Endothelial cell of umbilical vein (primary cell): Measurements from ENCODE around the gene FZR1. TPM values are rescaled to one million over a fixed set of nuclear protein-coding genes. Genes with fewer than 3 reads are reported as not detected.

ENCODE experiments used
- BruUV-seq: library from RNA; stranded (reverse); fragments of 400-500 nt; replicated peaks from 2 replicates; lab custom pipeline; 2021; lab: Mats Ljungman, UMichigan
- CTCF ChIA-PET: fragments of 300-600, 350-600 bp; sonication (Branson Sonifier 250); formaldehyde crosslinking; loops from one replicate; lab custom pipeline; 2021; ENCODE audit warnings: antibody characterized with exemption, inconsistent platforms; lab: Charles Lee
- POLR2A ChIA-PET: fragments of 300-600, 350-600 bp; sonication (Branson Sonifier 250); formaldehyde crosslinking; loops from one replicate; lab custom pipeline; 2021; ENCODE audit warnings: antibody characterized with exemption, inconsistent platforms; lab: Charles Lee
- DNase-seq: peaks from one replicate; pipeline ENCODE4 v3.0.0-alpha.2; 2011; ENCODE audit warnings: low read depth, low spot score
- FAIRE-seq: peaks from 2 replicates; lab custom pipeline; 2011; peaks lifted over from hg19 to GRCh38; lab: Jason Lieb, UNC
- H2AFZ ChIP-seq: 2 replicates; pipeline ENCODE4 v1.6.0; 2012; ENCODE audit warnings: low read depth, low read length, control low read depth, inconsistent platforms
- H3K27ac ChIP-seq: 2 replicates; pipeline ENCODE4 v1.5.1; 2011; ENCODE audit warnings: low read depth, mild to moderate bottlenecking, control low read depth, low read length, moderate library complexity; ENCODE audit not compliant: insufficient read depth
- H3K27me3 ChIP-seq, 2 experiments: 2 replicates each; pipeline versions ENCODE4 v1.6.0 to v1.6.1; 2011; ENCODE audit warnings: low read length in 2 of 2, mixed read lengths in 1 of 2; ENCODE audit not compliant: control insufficient read depth in 2 of 2, insufficient read depth in 2 of 2
- H3K36me3 ChIP-seq, 2 experiments: 2 replicates in 1 of 2; 3 replicates in 1 of 2; pipeline ENCODE4 v1.5.1; 2011; ENCODE audit warnings: low read length in 2 of 2, mild to moderate bottlenecking in 1 of 2, moderate library complexity in 1 of 2; ENCODE audit not compliant: control insufficient read depth in 2 of 2, insufficient read depth in 2 of 2; ENCODE audit errors: extremely low read depth in 1 of 2
- H3K4me1 ChIP-seq: 3 replicates; pipeline ENCODE4 v1.5.1; 2011; ENCODE audit warnings: mild to moderate bottlenecking, low read length; ENCODE audit not compliant: control insufficient read depth, insufficient read depth; ENCODE audit errors: extremely low read depth
- H3K4me2 ChIP-seq: 2 replicates; pipeline ENCODE4 v1.6.1; 2011; ENCODE audit warnings: low read length, control low read depth, mixed read lengths; ENCODE audit not compliant: insufficient read depth
- H3K4me3 ChIP-seq, 3 experiments: fragments of 200-600 bp in 1 of 3; sonication (generic), shearing (Covaris generic) in 1 of 3; replicated peaks in 1 of 3; 2 replicates each; pipeline ENCODE4 v1.5.1; 2011 to 2016; ENCODE audit warnings: control low read depth in 3 of 3, low read length in 3 of 3, mild to moderate bottlenecking in 2 of 3, inconsistent platforms in 1 of 3, low read depth in 1 of 3, moderate library complexity in 1 of 3; ENCODE audit not compliant: insufficient read depth in 1 of 3
- H3K79me2 ChIP-seq: 2 replicates; pipeline ENCODE4 v1.6.0; 2012; ENCODE audit warnings: low read length, inconsistent platforms; ENCODE audit not compliant: control insufficient read depth, insufficient read depth
- H3K9ac ChIP-seq: replicated peaks from 2 replicates; pipeline ENCODE3; 2011; ENCODE audit warnings: low read length, control low read depth; ENCODE audit not compliant: insufficient read depth; ENCODE audit errors: extremely low read depth
- H3K9me1 ChIP-seq: replicated peaks from 3 replicates; pipeline ENCODE4 v1.6.0; 2011; ENCODE audit warnings: mild to moderate bottlenecking, low read length; ENCODE audit not compliant: control insufficient read depth, insufficient read depth; ENCODE audit errors: extremely low read depth
- H3K9me3 ChIP-seq: replicated peaks from 2 replicates; pipeline ENCODE4 v1.5.1; 2012; ENCODE audit warnings: low read length, inconsistent platforms; ENCODE audit not compliant: control insufficient read depth, insufficient read depth
- H4K20me1 ChIP-seq: replicated peaks from 2 replicates; pipeline ENCODE3; 2011; ENCODE audit warnings: mild to moderate bottlenecking, low read length; ENCODE audit not compliant: control insufficient read depth, insufficient read depth; ENCODE audit errors: extremely low read depth
- CTCF ChIP-seq, 2 donors: IDR thresholded peaks; 1 replicate in 1 of 2; 2 replicates in 1 of 2; pipeline ENCODE4 v1.5.1; 2011; ENCODE audit warnings: low read length in 2 of 2, mild to moderate bottlenecking in 2 of 2, moderate library complexity in 2 of 2, control low read depth in 1 of 2, inconsistent platforms in 1 of 2, low read depth in 1 of 2; ENCODE audit not compliant: insufficient read depth in 1 of 2; ENCODE audit errors: extremely low read depth in 1 of 2
- EZH2 ChIP-seq: IDR thresholded peaks from 2 replicates; pipeline ENCODE4 v1.6.1; 2012; ENCODE audit warnings: borderline replicate concordance, low read depth, mild to moderate bottlenecking, moderate library complexity, low read length, inconsistent platforms; ENCODE audit not compliant: severe bottlenecking
- FOS ChIP-seq: IDR thresholded peaks from 2 replicates; pipeline ENCODE4 v1.6.1; 2011; ENCODE audit warnings: mild to moderate bottlenecking, low read length, moderate library complexity, borderline replicate concordance; ENCODE audit not compliant: insufficient read depth
- GATA2 ChIP-seq: IDR thresholded peaks from 2 replicates; pipeline ENCODE4 v1.7.0; 2011; ENCODE audit warnings: low read depth, mild to moderate bottlenecking, moderate library complexity, mixed read lengths, low read length; ENCODE audit not compliant: insufficient read length, insufficient read depth
- JUN ChIP-seq: IDR thresholded peaks from 2 replicates; pipeline ENCODE4 v1.6.1; 2011; ENCODE audit warnings: borderline replicate concordance, low read depth; ENCODE audit not compliant: insufficient read length, insufficient read depth
- MAX ChIP-seq: IDR thresholded peaks from 2 replicates; pipeline ENCODE4 v1.6.1; 2011; ENCODE audit not compliant: insufficient read depth, insufficient read length
- MYC ChIP-seq: IDR thresholded peaks from one replicate; pipeline ENCODE4 v1.6.1; 2011; ENCODE audit warnings: mild to moderate bottlenecking, low read depth, low read length
- POLR2A ChIP-seq: IDR thresholded peaks from 2 replicates; pipeline ENCODE4 v1.6.1; 2012; ENCODE audit warnings: low read depth, mild to moderate bottlenecking, control low read depth, low read length
- POLR2AphosphoS5 ChIP-seq: IDR thresholded peaks from 2 replicates; pipeline ENCODE4 v1.6.1; 2012; ENCODE audit warnings: low read depth, mild to moderate bottlenecking, control low read depth, low read length, moderate library complexity; ENCODE audit not compliant: insufficient read depth
- dilution Hi-C: fragments of 300-500 bp; cut with MboI; formaldehyde crosslinking; loops from one replicate; pipeline ENCODE4 v1.15.0; 2019; ENCODE audit warnings: low sequenced_read_pairs; ENCODE audit not compliant: extremely low pct_ligation_motif_present
- intact Hi-C: fragments of 100-400 bp; cut with micrococcal nuclease; formaldehyde crosslinking; loops from one replicate; pipeline ENCODE4 v1.10.0; 2022
- polyA plus RNA-seq, 4 experiments: library from polyadenylated mRNA; depleted of rRNA in 3 of 4; stranded (reverse) in 3 of 4; unstranded in 1 of 4; fragments of >200 nt; gene quantifications; 2 replicates each; pipeline versions ENCODE4 v1.2.1 to v1.2.3, GENCODE V29; 2011 to 2012; ENCODE audit warnings: missing spikeins in 1 of 4
- total RNA-seq: library from RNA; stranded (reverse); gene quantifications from 2 replicates; pipeline ENCODE4 v1.2.3, GENCODE V29; 2021

The FZR1 gene
- total and polyA plus RNA-seq, 2 donors (not counting 3 experiments of a cell fraction or from before 2014, with no cell fraction given), result 35.9 to 60.4 TPM

GRCh38 chr19:3523361-3524077, 17.4 kb downstream of the FZR1 start:
- ChIA-PET POLR2A (no interaction called here), CTCF (no interaction called here)
- Histone ChIP-seq H3K27ac (no peak overlapping the region), H3K27me3 (no peaks in the 10 kb centered on the region), H4K20me1 (no peaks in the 10 kb centered on the region), H3K4me2 (no peak overlapping the region), H3K36me3 (peaks cover 0 to 51% of the 10 kb centered on the region in 2 experiments), H3K79me2 (peaks cover 34% of the 10 kb centered on the region), H2AFZ (no peak overlapping the region), H3K4me3 (no peak overlapping the region), H3K4me1 (no peaks in the 10 kb centered on the region), H3K9ac (no peak overlapping the region), H3K9me1 (no peaks in the 10 kb centered on the region), H3K9me3 (no peaks in the 10 kb centered on the region)
- DNase-seq (no peak), FAIRE-seq (no peak)
- intact Hi-C loops (no loop called here), dilution Hi-C loops (no loop called here)
- no TSS peak for BruUV-seq
- no peak for TF ChIP-seq CTCF (IDR thresholded peaks at IDR 0.05; ENCODE audit: extremely low read depth in 1 of 2, insufficient read depth in 1 of 2, low read depth in 1 of 2, low read length in 2 of 2)
- TF ChIP-seq MYC, result no peak

GRCh38 chr19:3524078-3524842, 18.1 kb downstream of the FZR1 start:
- no peak for TF ChIP-seq POLR2A
- no peak for TF ChIP-seq MYC
- no peak for TF ChIP-seq FOS
- TF ChIP-seq CTCF (IDR thresholded peaks at IDR 0.05; ENCODE audit: extremely low read depth in 1 of 2, insufficient read depth in 1 of 2, low read depth in 1 of 2, low read length in 2 of 2), result no peak
- no peak for TF ChIP-seq GATA2
- no peak for TF ChIP-seq JUN
- no peak for TF ChIP-seq MAX
- no peak for TF ChIP-seq EZH2
- TF ChIP-seq POLR2AphosphoS5, result no peak
- Histone ChIP-seq H2AFZ (no peak overlapping the region), H3K27me3 (no peaks in the 10 kb centered on the region), H3K4me2 (no peak overlapping the region), H4K20me1 (no peaks in the 10 kb centered on the region), H3K27ac (no peak overlapping the region), H3K79me2 (peaks cover 27% of the 10 kb centered on the region), H3K4me1 (no peaks in the 10 kb centered on the region), H3K9ac (no peak overlapping the region), H3K4me3 (no peak overlapping the region), H3K36me3 (peaks cover 0 to 49% of the 10 kb centered on the region in 2 experiments), H3K9me3 (no peaks in the 10 kb centered on the region), H3K9me1 (no peaks in the 10 kb centered on the region)
- BruUV-seq, result no TSS peak
- POLR2A ChIA-PET, result no interaction called here
- FAIRE-seq (no peak), DNase-seq (no peak)
- intact Hi-C loops, result no loop called here
- dilution Hi-C loops, result no loop called here
- CTCF ChIA-PET, result no interaction called here
